ENCODE results near the gene AMZ2.
A peak's percentile ranks its signal among the peaks of the same experiment; 100 is the strongest.

AMZ2 gene

GRCh38 chr17:68291836-68292688 is 44.2 kb downstream of the AMZ2 start:
- peak; percentile 56 for DNase-seq

GRCh38 chr17:68292689-68293040 is 44.8 kb downstream of the AMZ2 start:
- no peak for DNase-seq

- no peak for DNase-seq
Measured at GRCh38 chr17:68293490-68294195, 45.8 kb downstream of the AMZ2 start.

- no peak for DNase-seq
Measured at GRCh38 chr17:68294196-68294555, 46.3 kb downstream of the AMZ2 start.

GRCh38 chr17:68294617-68295016 is 46.8 kb downstream of the AMZ2 start:
- no peak for DNase-seq

GRCh38 chr17:68295086-68295485 is 47.2 kb downstream of the AMZ2 start:
- DNase-seq: no peak

- no peak for DNase-seq
Measured at GRCh38 chr17:68296217-68297191, 48.7 kb downstream of the AMZ2 start.

- no peak for DNase-seq
Measured at GRCh38 chr17:68297195-68297594, 49.4 kb downstream of the AMZ2 start.

- no peak for DNase-seq
Measured at GRCh38 chr17:68298601-68299000, 50.8 kb downstream of the AMZ2 start.

- no peak for DNase-seq
Measured at GRCh38 chr17:68299817-68300216, 52.0 kb downstream of the AMZ2 start.

GRCh38 chr17:68301438-68301959 is 53.7 kb downstream of the AMZ2 start:
- no peak for DNase-seq

- DNase-seq: no peak
Measured at GRCh38 chr17:68302066-68302564, 54.3 kb downstream of the AMZ2 start.

GRCh38 chr17:68302666-68303065 is 54.8 kb downstream of the AMZ2 start:
- no peak for DNase-seq

GRCh38 chr17:68304706-68305105 is 56.9 kb downstream of the AMZ2 start:
- DNase-seq: no peak

- DNase-seq: no peak
Measured at GRCh38 chr17:68305142-68305541, 57.3 kb downstream of the AMZ2 start.
